Gastroesophageal sphincter (tissue), 4 donors: ENCODE measurements around the gene LIX1L. TPM values are rescaled to one million over a fixed set of nuclear protein-coding genes. Genes with fewer than 3 reads are reported as not detected.

Experiments
- ATAC-seq: fragments of 150-250 bp; one replicate; pipeline ENCODE4 v1.9.1; 2016; ENCODE audit warnings: mild to moderate bottlenecking, moderate library complexity
- H3K27ac ChIP-seq, 4 donors: fragments of 200-600 bp; sonication (generic) in 3 of 4; 1 replicate in 3 of 4; 2 replicates in 1 of 4; pipeline ENCODE4 v1.5.1; 2016 to 2019
- H3K27me3 ChIP-seq: fragments of 200-600 bp; sonication (generic); one replicate; pipeline ENCODE4 v1.5.1; 2019
- H3K36me3 ChIP-seq, 2 donors: fragments of 200-600 bp; sonication (generic); one replicate each; pipeline ENCODE4 v1.5.1; 2019; ENCODE audit warnings: control low read depth in 1 of 2
- H3K4me1 ChIP-seq, 3 donors: fragments of 200-600 bp; sonication (generic); 1 replicate in 2 of 3; 2 replicates in 1 of 3; pipeline ENCODE4 v1.5.1; 2016 to 2019; ENCODE audit warnings: control low read depth in 2 of 3
- H3K4me3 ChIP-seq, 2 donors: fragments of 200-600 bp; sonication (generic); one replicate each; pipeline ENCODE4 v1.5.1; 2019; ENCODE audit warnings: mild to moderate bottlenecking in 1 of 2, moderate library complexity in 1 of 2
- H3K9me3 ChIP-seq, 3 donors: fragments of 200-600 bp; sonication (generic); one replicate each; pipeline ENCODE4 v1.5.1; 2017 to 2019; ENCODE audit warnings: control low read depth in 2 of 3
- CTCF ChIP-seq, 4 experiments: fragments of 200-600 bp in 2 of 4; fragments of 450-650 bp in 2 of 4; sonication (generic) in 1 of 4; IDR thresholded peaks; one replicate each; pipeline ENCODE4 v1.5.1; 2017 to 2019; ENCODE audit warnings: antibody characterized with exemption in 4 of 4, mild to moderate bottlenecking in 2 of 4, moderate library complexity in 2 of 4
- EP300 ChIP-seq: sonication (generic); formaldehyde crosslinking; IDR thresholded peaks from one replicate; pipeline ENCODE4 v1.6.1; 2017; ENCODE audit warnings: antibody characterized with exemption, mild to moderate bottlenecking
- POLR2A ChIP-seq, 2 donors: fragments of 450-650 bp; IDR thresholded peaks; one replicate each; pipeline ENCODE4 v1.6.1; 2017; ENCODE audit warnings: antibody characterized with exemption in 2 of 2, mild to moderate bottlenecking in 2 of 2, moderate library complexity in 1 of 2
- POLR2AphosphoS5 ChIP-seq: sonication (generic); formaldehyde crosslinking; IDR thresholded peaks from one replicate; pipeline ENCODE4 v1.6.1; 2017; ENCODE audit warnings: antibody characterized with exemption
- WGBS, 2 donors: methylation state at CpG; one replicate each; pipeline ENCODE4 v1.1.5; 2018; ENCODE audit warnings: low coverage in 1 of 2; 5-methylcytosine and 5-hydroxymethylcytosine counted together
- total RNA-seq, 4 donors: library from RNA; depleted of rRNA; stranded (reverse); fragments of >200 nt; gene quantifications; one replicate each; pipeline ENCODE4 v1.1.0, GENCODE V29; 2016

LIX1L gene
- total RNA-seq, 4 donors from 2014 or later: 37.8 to 53.5 (median 45.3) TPM

DNA sequence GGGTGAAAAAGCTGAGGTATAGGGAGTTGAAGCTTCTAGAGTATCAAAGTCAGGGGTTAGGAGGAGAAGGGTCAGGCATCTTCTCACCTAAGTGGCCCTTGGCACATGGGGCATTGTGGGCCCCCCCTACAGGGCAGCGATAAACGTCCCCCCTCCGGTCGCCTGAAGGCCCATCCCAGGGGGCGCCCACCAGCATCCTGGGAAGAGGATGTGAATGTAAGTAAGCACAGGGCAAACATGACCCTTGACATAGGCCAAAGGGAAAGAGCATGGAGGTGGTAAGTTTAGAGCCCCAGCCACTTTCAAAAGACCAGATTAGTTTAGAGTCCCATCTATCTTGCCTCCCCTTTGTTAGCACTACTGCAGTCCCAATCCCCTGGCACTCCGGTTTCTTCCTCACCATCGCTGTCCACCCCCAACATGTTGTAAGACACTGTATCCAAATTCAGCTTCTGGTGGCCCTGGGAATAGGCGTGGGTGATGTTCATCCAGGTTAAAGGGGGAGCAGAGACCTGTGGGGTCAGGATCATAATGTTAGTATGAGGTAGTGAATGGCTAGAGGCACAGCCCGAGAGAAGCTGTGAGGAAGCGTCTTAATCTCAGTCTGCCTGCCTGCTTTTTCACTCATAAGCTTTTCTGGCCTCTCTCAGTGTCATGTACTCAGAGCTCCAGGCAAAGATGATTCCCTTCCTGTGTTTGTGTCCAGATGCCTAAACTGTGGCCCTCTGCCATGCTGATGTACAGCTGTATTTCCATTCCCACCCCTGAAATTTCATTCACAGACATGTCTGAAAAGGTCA is 50.7 kb downstream of the LIX1L start:
- Histone ChIP-seq H3K9me3 (no peaks in the 10 kb centered on the region), H3K4me1 (peaks cover 0 to 12% (median 3%) of the 10 kb centered on the region in 3 donors), H3K4me3 (no peak overlapping the region), H3K36me3 (peaks cover 0 to 18% of the 10 kb centered on the region in 2 donors), H3K27me3 (no peaks in the 10 kb centered on the region), H3K27ac (no peak overlapping the region)
- no peak for ATAC-seq
- TF ChIP-seq CTCF (IDR thresholded peaks at IDR 0.05) (no peak), POLR2A (IDR thresholded peaks at IDR 0.05) (no peak), EP300 (no peak), POLR2AphosphoS5 (no peak)
- WGBS, 2 donors: 62 to 100% methylated on average over 1 to 4 of the region's 10 CpGs

DNA sequence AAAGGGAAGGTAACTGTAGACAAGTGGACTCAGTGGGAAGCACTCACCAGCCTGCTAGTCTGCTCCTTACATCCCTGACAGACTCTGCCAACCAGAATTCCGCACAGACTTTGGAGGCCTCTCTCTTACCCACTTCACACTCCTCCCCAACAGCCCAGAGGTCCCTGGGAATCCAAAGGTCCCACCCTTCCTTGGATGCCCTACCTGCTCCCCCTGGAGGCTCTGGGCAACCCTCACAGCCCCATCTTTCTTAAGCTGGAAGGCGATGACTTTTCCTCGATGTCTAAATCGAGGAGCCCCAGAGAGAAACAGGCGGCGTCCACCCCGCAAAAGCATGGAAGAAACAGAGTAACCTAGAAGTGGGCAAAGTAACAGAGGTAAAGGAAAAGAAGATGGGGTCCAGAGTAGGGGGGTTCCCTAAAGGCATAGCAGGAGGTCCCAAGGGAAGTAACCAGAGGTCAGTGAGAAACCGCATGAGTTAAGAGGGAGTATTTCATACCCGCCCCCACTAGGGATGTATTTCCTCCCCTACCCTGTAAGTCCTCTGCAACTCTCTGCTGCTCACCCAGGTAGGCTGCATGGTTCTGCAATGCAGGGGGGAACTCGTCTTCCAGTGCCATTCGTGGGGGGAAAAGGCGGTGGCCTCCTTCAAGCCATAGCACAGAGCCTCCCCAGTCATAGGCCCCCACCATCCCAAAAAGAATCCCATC is 56.4 kb downstream of the LIX1L start:
- no peaks in the 10 kb centered on the region for H3K27me3 ChIP-seq
- no peak overlapping the region for H3K27ac ChIP-seq
- ATAC-seq: no peak
- no peaks in the 10 kb centered on the region for H3K4me1 ChIP-seq
- 83% methylated on average over 8 of the region's 12 CpGs; no CpG with 5 or more reads in 1 of the 2 donors for WGBS, 2 donors
- no peaks in the 10 kb centered on the region for H3K9me3 ChIP-seq
- H3K36me3 ChIP-seq: no peaks in the 10 kb centered on the region
- no peak overlapping the region for H3K4me3 ChIP-seq
- TF ChIP-seq POLR2AphosphoS5 (no peak), EP300 (no peak), POLR2A (IDR thresholded peaks at IDR 0.05) (no peak), CTCF (IDR thresholded peaks at IDR 0.05) (no peak)

DNA sequence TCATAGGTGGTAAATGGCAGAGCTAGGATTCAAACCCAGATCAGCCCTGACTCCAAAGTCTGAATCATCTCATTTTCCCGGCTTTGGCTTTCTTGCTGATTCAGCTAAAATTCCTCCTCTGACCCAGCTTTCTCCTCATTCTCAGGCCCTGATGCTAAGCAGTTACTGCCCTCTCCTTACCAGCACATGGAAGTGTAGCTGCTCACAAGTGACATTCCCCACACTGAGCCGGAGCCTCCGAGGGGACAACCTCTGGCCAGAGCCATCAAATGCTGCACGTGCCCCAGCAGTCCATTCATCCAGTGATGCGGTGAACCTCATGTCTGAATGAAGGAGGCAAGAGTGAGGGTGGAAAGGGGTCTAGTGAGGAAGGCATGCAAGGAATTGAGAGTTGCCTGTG is 59.1 kb downstream of the LIX1L start:
- H3K27ac ChIP-seq: no peak overlapping the region
- no peak for TF ChIP-seq EP300
- no peak for TF ChIP-seq POLR2AphosphoS5
- no peak for TF ChIP-seq CTCF (IDR thresholded peaks at IDR 0.05)
- no peak for TF ChIP-seq POLR2A (IDR thresholded peaks at IDR 0.05)
- no peaks in the 10 kb centered on the region for H3K36me3 ChIP-seq
- ATAC-seq: no peak
- no peaks in the 10 kb centered on the region for H3K27me3 ChIP-seq
- H3K4me3 ChIP-seq: no peak overlapping the region
- 50 to 60% methylated on average over 1 of the region's 5 CpGs for WGBS, 2 donors
- H3K4me1 ChIP-seq: no peaks in the 10 kb centered on the region
- H3K9me3 ChIP-seq: no peaks in the 10 kb centered on the region

DNA sequence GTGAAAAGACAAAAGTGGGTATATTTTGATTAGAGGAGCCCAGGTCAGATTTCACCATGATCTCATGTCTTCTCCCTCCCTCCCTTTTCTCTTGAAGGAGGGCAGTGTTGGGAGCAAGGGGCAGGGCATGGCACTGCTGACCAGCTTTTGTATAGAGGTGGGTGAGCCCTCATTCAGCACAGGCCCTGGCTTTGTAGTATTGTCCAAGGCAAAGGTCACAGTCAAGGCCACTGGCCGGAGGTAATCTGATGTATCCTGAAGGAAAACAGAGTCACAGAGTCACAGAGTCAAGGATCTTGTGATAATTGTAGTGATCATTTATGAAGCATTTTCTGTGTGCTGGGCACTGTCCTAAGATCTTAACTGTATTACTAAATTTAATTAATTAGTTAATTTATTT is 59.8 kb downstream of the LIX1L start:
- H3K4me1 ChIP-seq: peaks cover 0 to 3% (median 0%) of the 10 kb centered on the region in 3 donors
- no peaks in the 10 kb centered on the region for H3K27me3 ChIP-seq
- no peak for ATAC-seq
- H3K9me3 ChIP-seq: no peaks in the 10 kb centered on the region
- H3K4me3 ChIP-seq: no peak overlapping the region
- no peak overlapping the region for H3K27ac ChIP-seq
- TF ChIP-seq EP300 (no peak), CTCF (IDR thresholded peaks at IDR 0.05) (no peak)
- H3K36me3 ChIP-seq: no peaks in the 10 kb centered on the region
- WGBS, 2 donors: 94 to 100% methylated on average over 1 of the region's 1 CpG

DNA sequence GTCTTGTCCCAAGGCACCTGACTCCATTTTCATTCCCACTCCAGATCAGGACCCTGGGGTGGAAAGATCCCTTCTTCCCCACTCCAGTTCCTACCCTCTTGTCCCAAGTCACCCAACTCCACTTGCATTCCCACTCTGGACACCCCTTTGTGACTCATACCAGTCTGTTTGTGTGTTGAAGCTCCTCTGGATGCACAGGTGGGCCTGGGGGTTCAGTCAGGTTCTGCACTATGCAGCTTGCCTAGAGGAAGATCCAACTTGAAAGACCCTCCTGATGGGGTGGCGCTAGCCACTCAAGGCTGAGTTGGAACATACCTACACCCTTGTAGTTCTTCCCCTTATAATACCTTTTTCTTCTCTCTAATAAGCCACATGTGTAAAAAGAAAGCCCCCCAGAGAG is 62.3 kb downstream of the LIX1L start:
- no peaks in the 10 kb centered on the region for H3K36me3 ChIP-seq

More for the DNA sequence above, 62.3 kb downstream of the LIX1L start:
- no peak for ATAC-seq
- Histone ChIP-seq H3K27ac (no peak overlapping the region), H3K9me3 (no peaks in the 10 kb centered on the region), H3K4me3 (no peak overlapping the region), H3K4me1 (peaks cover 7 to 25% (median 14%) of the 10 kb centered on the region in 3 donors), H3K27me3 (no peaks in the 10 kb centered on the region)
- TF ChIP-seq CTCF (IDR thresholded peaks at IDR 0.05) (no peak), EP300 (no peak), POLR2A (IDR thresholded peaks at IDR 0.05) (no peak), POLR2AphosphoS5 (no peak)
- 100% methylated on average over 1 of the region's 1 CpG; no CpG with 5 or more reads in 1 of the 2 donors for WGBS, 2 donors
